Ovary (tissue), 9 donors: ENCODE data around the gene RUFY3. TPM values are rescaled to one million over a fixed set of nuclear protein-coding genes. Genes with fewer than 3 reads are reported as not detected.

Experiments
- DNase-seq, 5 donors: peaks; one replicate each; pipeline ENCODE4 v3.0.0-alpha.2; 2019 to 2020
- H3K27ac ChIP-seq, 2 donors: fragments of 200-600 bp; one replicate each; pipeline versions ENCODE4 v1.5.1 to v1.8.0; 2019 to 2022
- H3K27me3 ChIP-seq: fragments of 200-600 bp; one replicate; pipeline ENCODE4 v1.8.0; 2022
- H3K36me3 ChIP-seq: fragments of 200-600 bp; sonication (generic); one replicate; pipeline ENCODE4 v1.5.1; 2019
- H3K4me1 ChIP-seq: one replicate; pipeline ENCODE4 v1.8.1; 2013; ENCODE audit warnings: mild to moderate bottlenecking, moderate library complexity; ENCODE audit not compliant: insufficient read depth
- H3K4me3 ChIP-seq: fragments of 200-600 bp; sonication (generic); one replicate; pipeline ENCODE4 v1.5.1; 2017
- H3K9me3 ChIP-seq, 2 donors: fragments of 200-600 bp in 1 of 2; sonication (generic) in 1 of 2; one replicate each; pipeline versions ENCODE4 v1.5.1 to v1.8.1; 2013 to 2019; ENCODE audit warnings: mild to moderate bottlenecking in 1 of 2, moderate library complexity in 1 of 2
- EP300 ChIP-seq: sonication (generic); formaldehyde crosslinking; IDR thresholded peaks from one replicate; pipeline ENCODE4 v1.6.1; 2017; ENCODE audit warnings: antibody characterized with exemption
- POLR2A ChIP-seq: fragments of 450-650 bp; IDR thresholded peaks from one replicate; pipeline ENCODE4 v1.6.1; 2017; ENCODE audit warnings: antibody characterized with exemption, mild to moderate bottlenecking, moderate library complexity
- WGBS, 3 donors: extraction: QIAGEN DNeasy Blood & Tissue Kit in 1 of 3; methylation state at CpG; one replicate each; pipeline versions ENCODE4 v1.1.5 to v1.1.7; 2013 to 2017; 5-methylcytosine and 5-hydroxymethylcytosine counted together
- intact Hi-C, 4 donors: fragments of 100-400 bp; cut with DNase I; formaldehyde crosslinking; loops; one replicate each; pipeline versions ENCODE4 v1.11.0 to v1.15.1; 2022 to 2023
- polyA plus RNA-seq, 2 donors: library from polyadenylated mRNA; stranded (reverse); fragments of 200-250 nt in 1 of 2; fragments of 350-450 nt in 1 of 2; fragmentation: Illumina TruSeq in 1 of 2; extraction: RNeasy Lipid Tissue Mini Kit (QIAGEN cat#74804) in 1 of 2; gene quantifications; one replicate each; pipeline ENCODE4 v1.2.3, GENCODE V29; 2013 to 2014
- total RNA-seq, 7 donors: library from RNA; depleted of rRNA in 2 of 7; stranded (reverse); fragments of >200 nt in 2 of 7; fragmentation: NEBNext Ultra II Directional in 3 of 7; extraction: Animal tissue kit (Norgen Biotek cat#: 25700) in 3 of 7; gene quantifications; one replicate each; pipeline versions ENCODE4 v1.1.0 to v1.2.4, GENCODE V29; 2016 to 2023
- TF ChIP-seq, protein P1 (sequence below), 3 donors: fragments of 450-650 bp in 2 of 3; fragments of 200-600 bp in 1 of 3; IDR thresholded peaks; one replicate each; pipeline versions ENCODE4 v1.5.1 to v1.8.0; 2016 to 2022; ENCODE audit warnings: antibody characterized with exemption in 3 of 3, mild to moderate bottlenecking in 1 of 3
- donor health status: DM: no; HTN: no; CAD: no; lungs with moderate emphysema.
- donor health status: DM: no; HTN: no; CAD: no.
- donor health status: Bipolar disorder and iron deficiency.
- donor health status: DM: yes; HTN: yes; CAD: no.
- donor health status: DM: no; HTN: no; CAD: no.
- donor health status: DM: yes; HTN: yes; CAD: no.

RUFY3 gene
- total and polyA plus RNA-seq, 9 donors: 35.2 to 84.0 (median 63.3) TPM

DNA sequence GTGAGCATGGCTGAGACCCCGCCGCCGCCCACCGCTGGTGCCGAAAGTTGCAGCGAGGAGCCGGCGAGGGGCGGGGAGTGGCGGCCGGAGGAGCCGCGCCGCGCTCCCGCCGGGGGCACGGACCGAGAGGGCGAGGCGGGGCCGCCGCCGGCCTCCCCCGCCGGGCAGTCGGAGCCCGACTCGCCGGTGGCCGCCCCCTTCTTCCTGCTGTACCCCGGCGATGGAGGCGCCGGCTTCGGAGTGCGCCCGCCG is 16.9 kb upstream of the RUFY3 start:
- peak overlapping the region; percentile 95 for H3K4me3 ChIP-seq
- TF ChIP-seq POLR2A (no peak), EP300 (no peak)
- TF ChIP-seq, protein P1, sequence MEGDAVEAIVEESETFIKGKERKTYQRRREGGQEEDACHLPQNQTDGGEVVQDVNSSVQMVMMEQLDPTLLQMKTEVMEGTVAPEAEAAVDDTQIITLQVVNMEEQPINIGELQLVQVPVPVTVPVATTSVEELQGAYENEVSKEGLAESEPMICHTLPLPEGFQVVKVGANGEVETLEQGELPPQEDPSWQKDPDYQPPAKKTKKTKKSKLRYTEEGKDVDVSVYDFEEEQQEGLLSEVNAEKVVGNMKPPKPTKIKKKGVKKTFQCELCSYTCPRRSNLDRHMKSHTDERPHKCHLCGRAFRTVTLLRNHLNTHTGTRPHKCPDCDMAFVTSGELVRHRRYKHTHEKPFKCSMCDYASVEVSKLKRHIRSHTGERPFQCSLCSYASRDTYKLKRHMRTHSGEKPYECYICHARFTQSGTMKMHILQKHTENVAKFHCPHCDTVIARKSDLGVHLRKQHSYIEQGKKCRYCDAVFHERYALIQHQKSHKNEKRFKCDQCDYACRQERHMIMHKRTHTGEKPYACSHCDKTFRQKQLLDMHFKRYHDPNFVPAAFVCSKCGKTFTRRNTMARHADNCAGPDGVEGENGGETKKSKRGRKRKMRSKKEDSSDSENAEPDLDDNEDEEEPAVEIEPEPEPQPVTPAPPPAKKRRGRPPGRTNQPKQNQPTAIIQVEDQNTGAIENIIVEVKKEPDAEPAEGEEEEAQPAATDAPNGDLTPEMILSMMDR (IDR thresholded peaks at IDR 0.05): no peak
- H3K27me3 ChIP-seq: no peaks in the 10 kb centered on the region
- H3K4me1 ChIP-seq: peaks cover 2% of the 10 kb centered on the region
- H3K9me3 ChIP-seq: no peaks in the 10 kb centered on the region
- intact Hi-C loops: loop anchor here in 1 of 4 donors (10.0 kb wide), 1 partner anchor 70 kb away; no protein-coding TSS in a partner anchor
- WGBS, 3 donors: 0% methylated on average over 2 to 39 of the region's 39 CpGs
- H3K36me3 ChIP-seq: no peaks in the 10 kb centered on the region
- H3K27ac ChIP-seq: peak overlapping the region; percentile 84 to 93
- no peak for DNase-seq

DNA sequence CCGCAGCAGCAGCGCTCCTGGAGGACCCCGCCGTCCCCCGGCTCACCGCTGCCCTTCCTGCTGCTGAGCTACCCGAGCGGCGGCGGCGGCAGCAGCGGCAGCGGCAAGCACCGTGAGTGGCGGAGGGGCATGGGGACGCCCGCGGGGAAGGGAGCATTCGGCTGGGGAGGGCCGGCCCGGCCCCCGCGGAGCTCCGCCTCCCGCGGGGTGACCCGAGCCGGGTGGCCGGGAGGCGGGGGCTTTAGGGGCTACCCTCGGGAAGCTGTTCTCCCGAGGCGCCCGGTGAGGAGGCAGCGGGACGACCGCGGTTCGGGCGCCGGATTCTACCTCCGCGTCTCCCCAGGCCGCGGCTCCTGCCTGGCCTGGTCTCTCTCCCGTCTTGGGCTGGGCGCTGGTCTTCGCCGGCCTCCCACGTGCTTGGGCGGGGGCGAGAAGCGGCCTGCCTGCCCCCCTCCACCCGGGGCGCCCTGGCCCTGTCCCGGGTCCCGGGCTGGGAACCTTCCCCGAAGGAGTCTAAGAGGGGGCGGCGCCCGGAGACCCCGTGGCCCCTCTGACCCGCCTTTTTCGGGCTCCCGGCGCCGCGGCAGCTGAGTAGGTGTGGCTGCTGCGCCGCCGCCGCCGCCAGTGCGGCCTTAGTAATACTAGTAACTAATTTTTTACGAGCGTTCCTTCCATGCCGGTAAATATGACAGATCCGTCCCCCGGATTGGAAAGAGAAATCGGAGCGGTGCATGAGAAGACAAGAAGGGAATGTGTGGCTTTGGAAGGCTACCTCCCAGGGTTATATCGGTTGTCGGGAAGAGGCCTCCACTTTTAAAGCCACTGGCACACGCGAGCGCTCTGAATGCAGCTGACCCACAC is 16.4 kb upstream of the RUFY3 start:
- Histone ChIP-seq H3K36me3 (no peaks in the 10 kb centered on the region), H3K27ac (peak overlapping the region; percentile 84 to 93), H3K4me1 (peaks cover 2% of the 10 kb centered on the region), H3K9me3 (no peaks in the 10 kb centered on the region), H3K4me3 (peak overlapping the region; percentile 95), H3K27me3 (no peaks in the 10 kb centered on the region)
- TF ChIP-seq, protein P1 (IDR thresholded peaks at IDR 0.05): peak in 1 of 3 donors; percentile 12
- TF ChIP-seq POLR2A: peak; percentile 36
- no peak for TF ChIP-seq EP300
- intact Hi-C loops: loop anchor here in 1 of 4 donors (10.0 kb wide), 1 partner anchor 69 kb away; no protein-coding TSS in a partner anchor
- DNase-seq: peak; percentile 66 to 81 (median 80)
- WGBS, 3 donors: 1% methylated on average over 54 to 86 of the region's 86 CpGs

DNA sequence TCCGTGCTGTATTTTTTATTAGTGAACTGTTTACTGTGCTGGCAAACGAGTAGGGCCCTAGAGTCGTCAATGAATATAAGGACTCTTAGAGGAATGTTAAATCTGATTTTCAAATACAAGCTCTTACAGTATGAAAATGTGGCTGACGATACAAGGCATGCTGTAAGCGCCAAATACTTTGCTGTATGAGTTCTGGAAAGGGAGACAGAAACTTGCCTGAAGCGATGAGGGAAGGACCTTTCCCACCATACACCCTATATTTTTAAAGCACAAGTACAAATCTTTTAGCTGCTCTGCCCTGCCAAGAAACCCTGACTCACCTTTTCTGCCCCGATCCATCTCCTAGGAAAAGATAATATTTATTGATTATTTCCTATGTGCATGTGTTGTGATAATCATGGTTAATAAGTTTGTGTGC is 15.7 kb upstream of the RUFY3 start:
- Histone ChIP-seq H3K27ac (peak overlapping the region in 1 of 2 donors; percentile 93), H3K36me3 (no peaks in the 10 kb centered on the region), H3K4me1 (peaks cover 2% of the 10 kb centered on the region), H3K9me3 (no peaks in the 10 kb centered on the region), H3K4me3 (peak overlapping the region; percentile 95), H3K27me3 (no peaks in the 10 kb centered on the region)
- WGBS, 3 donors: 9 to 13% (median 12%) methylated on average over 7 of the region's 7 CpGs
- no peak for DNase-seq
- no peak for TF ChIP-seq EP300
- intact Hi-C loops: loop anchor here in 1 of 4 donors (10.0 kb wide), 1 partner anchor 69 kb away; no protein-coding TSS in a partner anchor

DNA sequence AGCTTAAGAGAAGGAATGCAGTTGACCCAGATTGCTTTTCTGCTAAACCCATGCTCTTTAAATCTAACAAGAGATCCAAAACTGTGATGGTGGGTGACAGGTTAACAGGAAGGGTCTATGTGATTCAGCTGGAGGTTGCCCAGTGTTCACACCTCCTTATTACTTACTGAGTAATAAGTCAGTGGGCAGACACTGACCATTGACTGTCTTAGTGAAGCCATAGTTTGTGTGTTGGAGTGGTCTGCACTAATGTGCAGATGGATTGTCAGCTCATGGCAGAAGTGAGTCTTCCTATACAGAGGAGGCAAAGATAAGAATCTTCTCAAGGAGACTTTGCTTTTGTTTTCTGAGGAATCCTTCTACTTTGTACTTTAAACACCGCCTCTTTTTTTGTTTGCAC is 15.2 kb upstream of the RUFY3 start:
- Histone ChIP-seq H3K27ac (peak overlapping the region in 1 of 2 donors; percentile 93), H3K27me3 (no peaks in the 10 kb centered on the region), H3K4me1 (peaks cover 2% of the 10 kb centered on the region), H3K36me3 (no peaks in the 10 kb centered on the region), H3K9me3 (no peaks in the 10 kb centered on the region), H3K4me3 (peak overlapping the region; percentile 95)
- intact Hi-C loops: loop anchor here in 1 of 4 donors (10.0 kb wide), 1 partner anchor 68 kb away; no protein-coding TSS in a partner anchor
- no peak for DNase-seq
- TF ChIP-seq EP300 (no peak), POLR2A (no peak)
- TF ChIP-seq, protein P1 (IDR thresholded peaks at IDR 0.05): no peak
- whole genome bisulfite sequencing, 3 donors: 78 to 90% (median 90%) methylated on average over 1 of the region's 1 CpG
